ENCODE measurements around the gene SVIL. TPM values are rescaled to one million over a fixed set of nuclear protein-coding genes. Genes with fewer than 3 reads are reported as not detected.

SVIL gene
- total RNA-seq, 1 experiment from 2014 or later: 15.3 TPM

DNA sequence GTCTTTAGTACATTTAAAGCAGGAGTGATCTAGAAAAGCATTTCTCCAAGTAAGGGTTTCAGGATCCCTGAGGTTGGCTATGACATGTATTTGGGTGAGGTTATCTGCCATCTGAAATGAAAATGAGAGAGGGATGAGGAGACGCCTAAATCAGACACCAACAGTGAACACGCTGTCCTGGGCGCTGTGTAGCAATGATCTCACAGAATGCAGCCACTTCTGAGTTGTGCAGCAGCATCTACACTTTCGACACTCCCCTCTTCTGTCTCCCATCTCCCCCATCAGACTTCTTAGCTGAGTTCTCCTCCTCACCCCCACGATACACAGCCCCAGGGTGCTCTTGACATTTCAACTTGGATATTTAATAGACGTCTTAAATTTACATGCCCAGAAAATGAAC is 95.4 kb downstream of the SVIL start:
- TF ChIP-seq, protein P1, sequence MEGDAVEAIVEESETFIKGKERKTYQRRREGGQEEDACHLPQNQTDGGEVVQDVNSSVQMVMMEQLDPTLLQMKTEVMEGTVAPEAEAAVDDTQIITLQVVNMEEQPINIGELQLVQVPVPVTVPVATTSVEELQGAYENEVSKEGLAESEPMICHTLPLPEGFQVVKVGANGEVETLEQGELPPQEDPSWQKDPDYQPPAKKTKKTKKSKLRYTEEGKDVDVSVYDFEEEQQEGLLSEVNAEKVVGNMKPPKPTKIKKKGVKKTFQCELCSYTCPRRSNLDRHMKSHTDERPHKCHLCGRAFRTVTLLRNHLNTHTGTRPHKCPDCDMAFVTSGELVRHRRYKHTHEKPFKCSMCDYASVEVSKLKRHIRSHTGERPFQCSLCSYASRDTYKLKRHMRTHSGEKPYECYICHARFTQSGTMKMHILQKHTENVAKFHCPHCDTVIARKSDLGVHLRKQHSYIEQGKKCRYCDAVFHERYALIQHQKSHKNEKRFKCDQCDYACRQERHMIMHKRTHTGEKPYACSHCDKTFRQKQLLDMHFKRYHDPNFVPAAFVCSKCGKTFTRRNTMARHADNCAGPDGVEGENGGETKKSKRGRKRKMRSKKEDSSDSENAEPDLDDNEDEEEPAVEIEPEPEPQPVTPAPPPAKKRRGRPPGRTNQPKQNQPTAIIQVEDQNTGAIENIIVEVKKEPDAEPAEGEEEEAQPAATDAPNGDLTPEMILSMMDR (conservative IDR thresholded peaks at IDR 0.05): no peak
- Histone ChIP-seq H4K5ac (ENCODE audit: insufficient read length, low read depth, low read length) (no peak overlapping the region), H4K91ac (ENCODE audit: insufficient read length, low read depth, low read length) (no peak overlapping the region), H3K14ac (ENCODE audit: insufficient read depth, low read length) (no peak overlapping the region), H3K9ac (ENCODE audit: extremely low read depth, insufficient read length, low read length) (no peak overlapping the region), H3K18ac (ENCODE audit: insufficient read length, low read depth, low read length) (no peak overlapping the region), H4K8ac (replicated peaks; ENCODE audit: insufficient read length, low read depth, low read length) (no peak overlapping the region), H2AFZ (ENCODE audit: low read length) (no peak overlapping the region), H3K23me2 (ENCODE audit: insufficient read length, low read depth, low read length, poor library complexity, severe bottlenecking) (no peaks in the 10 kb centered on the region), H2BK15ac (ENCODE audit: low read depth, low read length) (no peak overlapping the region), H2BK12ac (ENCODE audit: insufficient read length, low read depth, low read length) (no peak overlapping the region), H3K23ac (ENCODE audit: insufficient read length, low read depth, low read length) (no peak overlapping the region), H4K20me1 (ENCODE audit: control insufficient read depth, insufficient read depth, insufficient read length) (no peaks in the 10 kb centered on the region), H3K9me3 (ENCODE audit: control insufficient read depth, low read depth, low read length) (no peaks in the 10 kb centered on the region), H2BK20ac (ENCODE audit: low read depth, low read length, poor library complexity, severe bottlenecking) (no peak overlapping the region), H3K56ac (ENCODE audit: insufficient read length, low read depth, low read length) (no peak overlapping the region), H3K79me2 (ENCODE audit: insufficient read depth, low read length) (no peaks in the 10 kb centered on the region), H3K79me1 (ENCODE audit: insufficient read depth, low read depth, low read length, poor library complexity, severe bottlenecking) (no peaks in the 10 kb centered on the region), H3K27ac (ENCODE audit: insufficient read length, low read depth, low read length) (no peak overlapping the region), H2BK120ac (ENCODE audit: low read depth, low read length, poor library complexity, severe bottlenecking) (no peak overlapping the region), H2BK5ac (ENCODE audit: insufficient read length, low read length) (no peak overlapping the region), H3K4me1 (ENCODE audit: insufficient read depth, low read length) (peaks cover 3% of the 10 kb centered on the region; the same call in 1 of the 2 replicates), H3K27me3 (ENCODE audit: insufficient read depth, low read length) (no peaks in the 10 kb centered on the region), H2AK5ac (ENCODE audit: insufficient read length, low read length) (no peak overlapping the region), H3K4me2 (ENCODE audit: insufficient read depth, insufficient read length, low read length) (no peak overlapping the region), H3T11ph (ENCODE audit: low read length) (no peak overlapping the region), H3K4ac (ENCODE audit: low read depth, low read length) (no peak overlapping the region)
- Mint-ChIP-seq H3K9me3 (no peaks in the 10 kb centered on the region), H3K36me3 (ENCODE audit: insufficient read depth in 1 of 3, low read depth in 3 of 3) (no peaks in the 10 kb centered on the region), H3K4me1 (peaks cover 37 to 43% of the 10 kb centered on the region in 2 experiments), H3K4me3 (no peak overlapping the region; a peak in 1 of 5 replicates), H3K27me3 (ENCODE audit: low read depth) (no peaks in the 10 kb centered on the region), H3K27ac (no peak overlapping the region)
- DNase-seq: no peak
- no CpG with 5 or more reads among the region's 6 CpGs for WGBS (ENCODE audit: extremely low coverage, insufficient read length, low lambda C conversion rate)
